ENCODE data around the gene LTBP1. TPM values are rescaled to one million over a fixed set of nuclear protein-coding genes. Genes with fewer than 3 reads are reported as not detected.

Gene LTBP1, protein sequence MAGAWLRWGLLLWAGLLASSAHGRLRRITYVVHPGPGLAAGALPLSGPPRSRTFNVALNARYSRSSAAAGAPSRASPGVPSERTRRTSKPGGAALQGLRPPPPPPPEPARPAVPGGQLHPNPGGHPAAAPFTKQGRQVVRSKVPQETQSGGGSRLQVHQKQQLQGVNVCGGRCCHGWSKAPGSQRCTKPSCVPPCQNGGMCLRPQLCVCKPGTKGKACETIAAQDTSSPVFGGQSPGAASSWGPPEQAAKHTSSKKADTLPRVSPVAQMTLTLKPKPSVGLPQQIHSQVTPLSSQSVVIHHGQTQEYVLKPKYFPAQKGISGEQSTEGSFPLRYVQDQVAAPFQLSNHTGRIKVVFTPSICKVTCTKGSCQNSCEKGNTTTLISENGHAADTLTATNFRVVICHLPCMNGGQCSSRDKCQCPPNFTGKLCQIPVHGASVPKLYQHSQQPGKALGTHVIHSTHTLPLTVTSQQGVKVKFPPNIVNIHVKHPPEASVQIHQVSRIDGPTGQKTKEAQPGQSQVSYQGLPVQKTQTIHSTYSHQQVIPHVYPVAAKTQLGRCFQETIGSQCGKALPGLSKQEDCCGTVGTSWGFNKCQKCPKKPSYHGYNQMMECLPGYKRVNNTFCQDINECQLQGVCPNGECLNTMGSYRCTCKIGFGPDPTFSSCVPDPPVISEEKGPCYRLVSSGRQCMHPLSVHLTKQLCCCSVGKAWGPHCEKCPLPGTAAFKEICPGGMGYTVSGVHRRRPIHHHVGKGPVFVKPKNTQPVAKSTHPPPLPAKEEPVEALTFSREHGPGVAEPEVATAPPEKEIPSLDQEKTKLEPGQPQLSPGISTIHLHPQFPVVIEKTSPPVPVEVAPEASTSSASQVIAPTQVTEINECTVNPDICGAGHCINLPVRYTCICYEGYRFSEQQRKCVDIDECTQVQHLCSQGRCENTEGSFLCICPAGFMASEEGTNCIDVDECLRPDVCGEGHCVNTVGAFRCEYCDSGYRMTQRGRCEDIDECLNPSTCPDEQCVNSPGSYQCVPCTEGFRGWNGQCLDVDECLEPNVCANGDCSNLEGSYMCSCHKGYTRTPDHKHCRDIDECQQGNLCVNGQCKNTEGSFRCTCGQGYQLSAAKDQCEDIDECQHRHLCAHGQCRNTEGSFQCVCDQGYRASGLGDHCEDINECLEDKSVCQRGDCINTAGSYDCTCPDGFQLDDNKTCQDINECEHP (N-terminal part only)
- total RNA-seq: under 1 TPM; 0.03 to 0.24 TPM

DNA sequence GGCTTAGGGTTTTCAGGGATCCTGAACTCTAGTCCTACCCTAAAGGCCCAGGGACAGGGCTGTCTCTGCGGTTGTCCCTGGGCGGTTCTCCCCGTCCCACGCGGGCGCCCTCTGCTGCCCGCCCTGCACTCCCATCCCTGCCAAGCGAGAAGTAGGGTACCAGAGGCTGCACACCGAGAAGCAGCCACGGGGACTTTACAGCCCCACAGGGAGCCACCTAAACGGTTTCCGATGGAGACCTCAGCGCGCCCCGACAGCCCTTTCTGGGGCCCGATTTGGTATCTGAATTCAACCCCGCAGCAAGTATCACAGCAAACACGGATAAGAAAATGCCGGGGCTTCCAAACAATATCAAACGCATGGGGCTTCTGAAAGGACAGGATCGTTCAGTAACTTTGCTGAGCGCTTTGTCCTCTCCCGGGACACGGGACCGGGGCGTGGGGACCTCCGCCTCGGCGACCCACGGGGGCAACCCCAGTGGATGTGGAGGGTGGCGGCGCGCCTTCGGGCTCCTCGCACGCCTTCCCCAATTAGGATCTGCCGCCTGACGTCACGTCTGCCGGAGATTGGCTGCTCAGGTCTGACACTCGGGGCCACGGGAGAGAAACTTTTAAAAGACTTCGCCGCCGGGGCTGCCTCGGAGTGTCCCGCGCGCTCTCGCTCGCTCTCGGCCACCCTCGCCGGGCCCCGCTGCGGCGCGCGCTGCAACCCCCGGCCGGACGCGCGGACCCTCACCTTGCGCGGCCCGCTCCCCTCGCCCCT is at the start of gene LTBP1:
LTBP1 (plus strand) TSS at position 640 of the 762 bp plus-strand sequence. CDS start 372 bp downstream, outside the sequence.
- Mint-ChIP-seq H3K4me1 (ENCODE audit: low read depth) (peaks cover 7% of the 10 kb centered on the region), H3K36me3 (ENCODE audit: low read depth) (no peaks in the 10 kb centered on the region), H3K27ac (no peak within 1 kb of the TSS), H3K4me3 (peak within 1 kb of the TSS; percentile 74), H3K27me3 (ENCODE audit: low read depth) (peaks cover 29% of the 10 kb centered on the region), H3K9me3 (ENCODE audit: insufficient read depth) (no peaks in the 10 kb centered on the region)
- peak; percentile 75 for DNase-seq
- ChIA-PET CTCF (no interaction called here), POLR2A (no interaction called here)
- peak; percentile 84 for ATAC-seq

DNA sequence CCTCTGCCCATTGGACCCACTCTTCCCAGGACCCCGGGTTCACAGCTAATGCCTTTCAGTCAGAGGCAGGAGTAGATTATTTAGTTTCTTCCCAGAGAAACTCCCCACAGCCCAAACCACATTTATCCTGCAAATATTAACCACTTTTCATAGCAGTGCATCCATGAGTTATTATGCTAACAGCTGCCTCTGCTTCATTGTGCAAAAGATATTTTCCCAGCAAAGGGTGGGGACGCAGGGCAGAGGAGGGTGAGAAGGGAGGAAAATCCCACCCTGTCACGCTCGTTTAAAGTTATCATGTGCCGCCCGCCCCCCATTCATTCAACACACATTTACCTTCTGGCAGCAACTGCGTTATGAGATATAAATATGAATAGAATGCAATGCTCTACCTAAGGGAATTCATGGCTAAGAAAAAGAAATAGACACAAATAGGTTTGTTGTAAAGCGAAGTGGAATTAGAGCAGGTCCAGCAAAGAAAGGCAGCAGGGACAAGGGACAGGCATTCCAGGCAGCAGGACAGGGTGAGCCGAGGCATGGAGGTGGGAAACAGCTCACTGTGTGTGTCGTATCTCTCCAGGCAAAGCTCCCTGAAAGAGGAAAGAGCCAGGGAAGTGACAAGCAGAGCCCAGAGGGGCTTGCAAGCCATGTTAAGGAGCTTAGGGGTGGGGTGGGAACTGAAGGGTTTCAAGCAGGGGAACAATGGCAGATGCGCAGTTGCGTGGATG is 46.3 kb upstream of the LTBP1 start:
- ChIA-PET CTCF (no interaction called here), POLR2A (no interaction called here)
- Mint-ChIP-seq H3K27me3 (ENCODE audit: low read depth) (peaks cover 12% of the 10 kb centered on the region), H3K27ac (no peak overlapping the region), H3K4me1 (ENCODE audit: low read depth) (no peaks in the 10 kb centered on the region), H3K9me3 (ENCODE audit: insufficient read depth) (no peaks in the 10 kb centered on the region), H3K4me3 (no peak overlapping the region), H3K36me3 (ENCODE audit: low read depth) (no peaks in the 10 kb centered on the region)
- DNase-seq (no peak), ATAC-seq (no peak)

DNA sequence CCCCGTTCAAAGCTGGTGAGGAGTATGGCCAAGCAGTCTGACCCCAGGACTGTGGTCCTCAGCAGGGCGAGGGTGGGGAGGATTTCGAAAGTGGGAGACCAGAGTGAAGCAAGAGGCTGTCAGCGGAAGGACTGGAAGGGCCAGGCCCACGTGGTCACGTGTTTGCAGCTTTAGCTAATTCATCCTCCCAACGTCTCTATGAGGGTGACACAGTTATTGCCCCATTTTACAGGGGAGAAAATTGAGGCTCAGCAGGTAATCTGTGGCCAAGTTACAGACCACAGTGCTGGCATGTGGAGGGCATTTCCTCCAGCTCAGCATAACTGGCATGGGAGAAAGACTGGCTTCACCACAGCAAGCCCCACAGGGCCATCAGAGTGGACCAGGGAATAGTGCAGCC is 45.4 kb upstream of the LTBP1 start:
- Mint-ChIP-seq H3K4me3 (no peak overlapping the region), H3K27me3 (ENCODE audit: low read depth) (peaks cover 12% of the 10 kb centered on the region), H3K9me3 (ENCODE audit: insufficient read depth) (no peaks in the 10 kb centered on the region), H3K4me1 (ENCODE audit: low read depth) (no peaks in the 10 kb centered on the region), H3K36me3 (ENCODE audit: low read depth) (no peaks in the 10 kb centered on the region), H3K27ac (no peak overlapping the region)
- ChIA-PET CTCF (no interaction called here), POLR2A (no interaction called here)
- DNase-seq (no peak), ATAC-seq (no peak)

DNA sequence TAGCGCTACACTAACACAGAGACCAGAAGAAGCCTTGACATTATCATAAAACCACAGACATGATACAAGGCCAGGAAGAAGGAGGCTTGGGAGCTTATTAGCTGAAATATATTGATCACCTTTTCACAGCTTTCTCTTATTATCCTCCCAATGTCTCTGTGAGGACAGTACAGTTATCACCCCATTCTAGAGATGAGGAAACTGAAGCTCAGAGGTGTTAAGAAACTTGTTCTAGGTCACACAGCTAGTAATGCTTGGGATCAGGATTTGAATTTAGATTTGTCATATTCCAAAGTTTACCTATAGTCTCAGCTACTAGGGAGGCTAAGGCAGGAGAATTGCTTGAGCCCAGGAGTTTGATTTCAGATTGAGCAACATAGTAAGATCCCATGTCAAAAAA is 44.6 kb upstream of the LTBP1 start:
- ChIA-PET POLR2A (no interaction called here), CTCF (no interaction called here)
- H3K27me3 Mint-ChIP-seq (ENCODE audit: low read depth): peaks cover 12% of the 10 kb centered on the region
- no peaks in the 10 kb centered on the region for H3K9me3 Mint-ChIP-seq (ENCODE audit: insufficient read depth)
- no peak overlapping the region for H3K27ac Mint-ChIP-seq
- H3K4me3 Mint-ChIP-seq: no peak overlapping the region
- H3K36me3 Mint-ChIP-seq (ENCODE audit: low read depth): no peaks in the 10 kb centered on the region
- no peak for DNase-seq
- H3K4me1 Mint-ChIP-seq (ENCODE audit: low read depth): no peaks in the 10 kb centered on the region
- ATAC-seq: no peak

DNA sequence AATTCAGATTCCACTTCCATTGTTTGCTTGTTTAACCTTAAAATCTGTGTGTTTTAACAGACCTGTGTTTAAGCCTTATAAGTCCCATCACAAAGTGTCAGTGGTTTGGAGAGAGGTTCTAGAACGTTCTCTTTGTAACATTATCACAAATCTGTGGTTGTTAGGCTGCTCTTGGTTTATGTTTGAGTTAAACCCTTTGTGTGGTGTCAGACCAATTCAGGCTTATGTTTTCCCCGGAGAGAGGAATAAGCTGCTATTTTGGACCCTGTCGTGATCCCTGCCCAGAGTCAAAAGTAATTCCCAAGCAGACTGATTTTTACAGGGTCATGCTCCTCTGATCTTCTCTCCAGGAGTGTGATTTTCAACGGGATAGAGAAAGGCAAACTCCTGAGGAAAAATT is 43.8 kb upstream of the LTBP1 start:
- no peaks in the 10 kb centered on the region for H3K4me1 Mint-ChIP-seq (ENCODE audit: low read depth)
- H3K36me3 Mint-ChIP-seq (ENCODE audit: low read depth): no peaks in the 10 kb centered on the region
- CTCF ChIA-PET: no interaction called here

DNA sequence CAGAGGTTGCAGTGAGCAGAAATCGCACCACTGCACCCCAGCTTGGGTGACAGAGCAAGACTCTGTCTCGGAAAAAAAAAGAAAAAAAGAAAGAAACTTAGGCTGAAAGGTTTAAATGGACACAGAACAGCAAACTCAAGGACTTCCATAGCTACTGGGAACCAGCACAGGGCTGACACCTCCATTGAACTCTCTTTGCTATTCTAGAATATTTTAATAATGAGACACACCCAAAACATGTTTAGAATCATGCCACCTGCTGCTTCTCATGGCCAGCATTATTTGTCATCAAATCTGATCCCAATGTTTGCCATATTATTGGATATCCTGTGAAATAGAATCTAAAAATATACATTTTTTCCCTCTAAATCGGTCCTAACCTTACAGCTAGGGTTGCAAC is 42.7 kb upstream of the LTBP1 start:
- POLR2A ChIA-PET: no interaction called here

More for the DNA sequence above, 43.8 kb upstream of the LTBP1 start:
- Mint-ChIP-seq H3K4me3 (no peak overlapping the region), H3K27me3 (ENCODE audit: low read depth) (peaks cover 12% of the 10 kb centered on the region), H3K9me3 (ENCODE audit: insufficient read depth) (no peaks in the 10 kb centered on the region), H3K27ac (no peak overlapping the region)
- DNase-seq: no peak
- POLR2A ChIA-PET: no interaction called here
- ATAC-seq: no peak

DNA sequence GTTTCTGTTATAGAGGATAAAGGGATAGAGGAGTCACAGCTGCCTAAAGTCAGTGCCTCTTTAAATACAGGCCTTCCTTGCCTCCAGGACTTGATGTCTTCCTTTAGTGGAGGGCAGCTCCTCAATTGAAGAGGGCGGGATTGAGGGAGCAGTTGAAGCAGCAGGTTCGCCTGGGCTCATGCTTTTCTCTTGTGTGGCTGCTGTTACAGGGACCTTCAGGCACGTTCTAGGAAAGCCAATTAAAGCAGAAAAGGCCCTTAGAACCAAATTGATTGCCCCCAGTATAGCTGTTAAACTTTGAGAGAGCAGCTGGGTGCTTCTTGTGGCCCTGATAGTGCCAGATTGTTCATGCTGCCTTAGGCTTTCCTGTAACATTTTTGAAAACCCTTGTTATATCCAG is 42.0 kb upstream of the LTBP1 start:
- ATAC-seq (no peak), DNase-seq (no peak)
- Mint-ChIP-seq H3K27ac (no peak overlapping the region), H3K4me3 (no peak overlapping the region), H3K4me1 (ENCODE audit: low read depth) (no peaks in the 10 kb centered on the region), H3K9me3 (ENCODE audit: insufficient read depth) (no peaks in the 10 kb centered on the region), H3K36me3 (ENCODE audit: low read depth) (no peaks in the 10 kb centered on the region), H3K27me3 (ENCODE audit: low read depth) (peaks cover 6% of the 10 kb centered on the region)
- POLR2A ChIA-PET: no interaction called here
- CTCF ChIA-PET: no interaction called here

More for the DNA sequence above, 42.7 kb upstream of the LTBP1 start:
- DNase-seq (no peak), ATAC-seq (no peak)
- no peaks in the 10 kb centered on the region for H3K9me3 Mint-ChIP-seq (ENCODE audit: insufficient read depth)
- no peak overlapping the region for H3K27ac Mint-ChIP-seq
- CTCF ChIA-PET: no interaction called here
- H3K4me3 Mint-ChIP-seq: no peak overlapping the region
- peaks cover 8% of the 10 kb centered on the region for H3K27me3 Mint-ChIP-seq (ENCODE audit: low read depth)
- H3K36me3 Mint-ChIP-seq (ENCODE audit: low read depth): no peaks in the 10 kb centered on the region
- no peaks in the 10 kb centered on the region for H3K4me1 Mint-ChIP-seq (ENCODE audit: low read depth)

DNA sequence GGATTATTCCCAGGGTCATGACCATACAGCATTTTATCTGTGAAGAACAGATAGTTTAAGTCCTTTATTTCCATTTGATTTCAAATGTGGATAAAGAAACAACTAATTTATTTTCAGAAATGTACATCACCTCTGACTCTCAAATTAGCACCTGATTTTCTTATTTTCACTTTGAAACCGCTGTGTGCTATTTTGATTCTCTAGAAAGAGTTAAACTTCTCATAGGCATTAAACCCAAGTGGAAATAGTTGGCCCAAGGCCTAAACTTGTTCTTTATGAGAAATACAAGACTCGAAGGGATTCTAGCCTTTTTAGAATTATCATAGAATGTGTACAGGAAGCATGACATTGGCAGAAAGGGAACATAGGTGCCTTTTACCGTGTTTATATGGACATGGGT is 41.5 kb upstream of the LTBP1 start:
- Mint-ChIP-seq H3K27ac (no peak overlapping the region), H3K27me3 (ENCODE audit: low read depth) (peaks cover 6% of the 10 kb centered on the region), H3K4me3 (no peak overlapping the region), H3K9me3 (ENCODE audit: insufficient read depth) (no peaks in the 10 kb centered on the region), H3K4me1 (ENCODE audit: low read depth) (no peaks in the 10 kb centered on the region), H3K36me3 (ENCODE audit: low read depth) (no peaks in the 10 kb centered on the region)
- DNase-seq (no peak), ATAC-seq (no peak)
- ChIA-PET POLR2A (no interaction called here), CTCF (no interaction called here)

DNA sequence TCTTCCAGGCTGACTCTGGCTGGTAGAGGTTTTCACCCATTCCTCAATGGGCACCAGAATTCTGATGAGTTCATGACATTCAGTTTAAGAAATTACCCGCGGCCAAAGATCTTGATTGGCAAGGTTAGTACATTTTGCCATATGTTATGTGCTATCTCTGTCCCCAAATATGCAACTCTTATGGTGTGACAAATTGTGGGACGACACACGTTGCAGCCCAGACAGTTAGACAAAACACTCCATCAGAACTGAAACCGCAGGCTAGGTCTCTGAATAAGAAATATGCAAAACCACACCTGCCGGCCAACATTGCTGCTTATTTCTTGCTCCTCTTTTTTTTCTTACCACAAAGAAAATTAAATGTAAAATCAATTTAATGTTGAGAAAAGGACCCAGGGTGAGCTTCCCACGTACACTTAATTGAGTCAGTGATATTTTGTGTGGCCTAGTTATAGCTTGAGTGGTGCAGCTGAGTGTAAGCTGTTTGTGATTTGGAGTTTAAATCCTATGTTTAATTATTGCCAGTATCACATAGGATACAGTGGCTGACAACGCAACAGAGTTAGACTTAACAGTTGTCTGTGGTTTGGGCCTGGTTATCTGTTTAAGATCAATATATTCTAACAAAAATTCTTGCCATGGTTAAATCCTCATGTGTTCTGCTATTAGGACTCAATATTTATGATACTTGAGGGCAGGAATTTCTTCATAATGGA is 35.7 kb upstream of the LTBP1 start:
- DNase-seq (no peak), ATAC-seq (no peak)
- no peak overlapping the region for H3K4me3 Mint-ChIP-seq
- H3K9me3 Mint-ChIP-seq (ENCODE audit: insufficient read depth): no peaks in the 10 kb centered on the region
- H3K27me3 Mint-ChIP-seq (ENCODE audit: low read depth): no peaks in the 10 kb centered on the region
- POLR2A ChIA-PET: no interaction called here
- H3K36me3 Mint-ChIP-seq (ENCODE audit: low read depth): no peaks in the 10 kb centered on the region
- H3K4me1 Mint-ChIP-seq (ENCODE audit: low read depth): no peaks in the 10 kb centered on the region
- CTCF ChIA-PET: no interaction called here
- no peak overlapping the region for H3K27ac Mint-ChIP-seq

DNA sequence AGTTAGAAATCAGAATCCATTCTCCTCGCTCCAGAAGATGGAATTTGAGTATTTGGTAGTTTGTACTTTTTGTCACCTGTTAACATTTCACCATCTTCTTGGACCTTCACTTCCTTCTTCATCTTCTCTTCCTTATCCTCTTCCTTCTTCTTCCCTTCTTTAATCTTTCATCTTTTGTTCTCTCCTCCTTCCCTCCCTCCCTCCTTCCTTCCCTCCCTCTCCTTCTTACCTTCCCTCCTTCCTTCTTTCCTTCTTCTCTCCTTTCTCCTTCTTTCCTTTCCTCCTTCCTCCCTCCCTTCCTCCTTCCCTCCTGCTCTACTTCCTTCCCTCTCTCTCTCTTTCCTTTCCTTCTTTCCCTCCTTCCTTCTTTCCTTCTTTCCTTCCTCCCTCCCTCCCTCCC is 31.1 kb upstream of the LTBP1 start:
- DNase-seq (no peak), ATAC-seq (no peak)
- Mint-ChIP-seq H3K9me3 (ENCODE audit: insufficient read depth) (no peaks in the 10 kb centered on the region), H3K27ac (no peak overlapping the region), H3K27me3 (ENCODE audit: low read depth) (no peaks in the 10 kb centered on the region), H3K4me1 (ENCODE audit: low read depth) (no peaks in the 10 kb centered on the region), H3K36me3 (ENCODE audit: low read depth) (no peaks in the 10 kb centered on the region), H3K4me3 (no peak overlapping the region)
- POLR2A ChIA-PET: no interaction called here
- CTCF ChIA-PET: no interaction called here

DNA sequence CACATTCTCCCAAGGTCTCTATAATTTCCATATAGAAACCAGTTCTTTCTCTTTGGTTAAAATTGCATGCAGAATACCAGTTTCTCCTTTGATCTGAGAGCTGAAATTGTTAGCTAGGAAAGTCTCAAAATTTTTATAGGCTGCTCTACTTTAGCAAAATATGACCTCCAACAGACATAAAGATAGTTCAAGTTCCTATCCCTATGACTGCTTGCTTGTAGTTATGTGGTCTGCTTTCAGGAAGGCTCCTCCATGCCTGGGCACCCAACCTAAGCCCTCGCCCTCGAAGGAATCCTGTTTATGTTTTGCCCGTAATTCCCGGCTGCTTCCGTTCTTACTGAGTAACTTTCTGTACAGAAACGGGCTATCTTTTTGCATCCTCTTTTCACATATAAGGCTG is 28.0 kb upstream of the LTBP1 start:
- ChIA-PET POLR2A (no interaction called here), CTCF (no interaction called here)
- no peak for DNase-seq
- ATAC-seq: no peak
- no peaks in the 10 kb centered on the region for H3K36me3 Mint-ChIP-seq (ENCODE audit: low read depth)
- no peaks in the 10 kb centered on the region for H3K9me3 Mint-ChIP-seq (ENCODE audit: insufficient read depth)
- no peaks in the 10 kb centered on the region for H3K4me1 Mint-ChIP-seq (ENCODE audit: low read depth)
- no peak overlapping the region for H3K27ac Mint-ChIP-seq
- peaks cover 4% of the 10 kb centered on the region for H3K27me3 Mint-ChIP-seq (ENCODE audit: low read depth)
- H3K4me3 Mint-ChIP-seq: no peak overlapping the region

Data from activated CD8-positive, alpha-beta T cell treated with anti-CD3 and anti-CD28 coated beads, Interleukin-2, amount 10 ng/mL, durations not matched to agents 7 days and 5 days (primary cell).